ENCODE results near the gene FNBP1.

DNA sequence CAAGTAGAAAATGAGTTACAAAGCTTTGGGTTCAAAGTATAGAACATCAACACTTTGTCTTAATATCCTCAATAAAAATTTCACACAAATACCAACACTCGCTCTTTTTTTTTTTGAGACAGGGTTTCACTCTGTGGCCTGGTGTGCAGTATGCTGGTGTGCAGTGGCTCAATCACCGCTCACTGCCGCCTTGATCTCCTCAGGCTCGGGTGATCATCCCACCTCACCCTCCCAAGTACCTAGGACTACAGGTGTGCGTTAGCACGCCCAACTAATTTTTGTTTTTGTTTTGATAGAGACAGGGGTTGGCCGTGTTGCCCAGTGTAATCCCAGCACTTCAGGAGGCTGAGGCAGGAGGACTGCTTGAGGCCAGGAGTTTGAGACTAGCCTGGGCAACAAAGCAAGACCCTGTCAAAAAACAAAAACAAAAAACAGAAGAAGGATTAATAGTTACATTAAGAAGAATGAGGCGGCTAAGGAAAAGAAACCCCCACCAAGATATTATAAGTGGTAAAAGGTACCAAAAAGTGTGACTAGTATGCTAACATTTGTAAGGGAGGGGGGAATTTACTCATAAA lies 20.3 kb downstream of the FNBP1 start:
- TF ChIP-seq, protein P1, sequence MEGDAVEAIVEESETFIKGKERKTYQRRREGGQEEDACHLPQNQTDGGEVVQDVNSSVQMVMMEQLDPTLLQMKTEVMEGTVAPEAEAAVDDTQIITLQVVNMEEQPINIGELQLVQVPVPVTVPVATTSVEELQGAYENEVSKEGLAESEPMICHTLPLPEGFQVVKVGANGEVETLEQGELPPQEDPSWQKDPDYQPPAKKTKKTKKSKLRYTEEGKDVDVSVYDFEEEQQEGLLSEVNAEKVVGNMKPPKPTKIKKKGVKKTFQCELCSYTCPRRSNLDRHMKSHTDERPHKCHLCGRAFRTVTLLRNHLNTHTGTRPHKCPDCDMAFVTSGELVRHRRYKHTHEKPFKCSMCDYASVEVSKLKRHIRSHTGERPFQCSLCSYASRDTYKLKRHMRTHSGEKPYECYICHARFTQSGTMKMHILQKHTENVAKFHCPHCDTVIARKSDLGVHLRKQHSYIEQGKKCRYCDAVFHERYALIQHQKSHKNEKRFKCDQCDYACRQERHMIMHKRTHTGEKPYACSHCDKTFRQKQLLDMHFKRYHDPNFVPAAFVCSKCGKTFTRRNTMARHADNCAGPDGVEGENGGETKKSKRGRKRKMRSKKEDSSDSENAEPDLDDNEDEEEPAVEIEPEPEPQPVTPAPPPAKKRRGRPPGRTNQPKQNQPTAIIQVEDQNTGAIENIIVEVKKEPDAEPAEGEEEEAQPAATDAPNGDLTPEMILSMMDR (IDR thresholded peaks at IDR 0.05) = no peak
- TF ChIP-seq POLR2A (IDR thresholded peaks at IDR 0.05) = no peak
